22Rv1 (cell line): ENCODE measurements around the gene ATXN1L.

Experiments used
- ZFX ChIP-seq: fragments of 450-650 bp; IDR thresholded peaks from 2 replicates; pipeline ENCODE4 v1.6.1; 2017; ENCODE audit warnings: antibody characterized with exemption, borderline replicate concordance
- TF ChIP-seq, protein P1 (sequence below): fragments of 450-650 bp; IDR thresholded peaks from 2 replicates; pipeline ENCODE4 v1.5.1; 2017; ENCODE audit warnings: mild to moderate bottlenecking

DNA sequence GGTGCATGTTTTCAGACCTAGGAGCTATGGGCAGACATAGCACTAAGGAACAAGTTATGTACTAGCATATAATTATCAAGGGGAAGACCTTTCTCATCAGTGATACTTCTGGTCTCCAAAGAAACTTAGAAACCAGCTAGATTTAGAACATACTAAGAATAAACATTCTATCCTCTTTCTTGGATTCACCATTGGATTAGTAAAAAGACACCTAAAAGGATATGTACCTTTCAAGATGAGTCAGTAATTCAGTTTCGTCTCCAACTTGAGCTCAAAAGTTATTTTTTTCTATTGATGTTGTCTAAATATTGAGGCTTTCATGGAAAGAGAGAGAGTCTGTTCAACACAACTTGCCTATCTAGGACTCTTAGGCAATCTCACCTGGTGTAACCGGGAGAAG, 25.0 kb downstream of the ATXN1L start:
- TF ChIP-seq, protein P1, sequence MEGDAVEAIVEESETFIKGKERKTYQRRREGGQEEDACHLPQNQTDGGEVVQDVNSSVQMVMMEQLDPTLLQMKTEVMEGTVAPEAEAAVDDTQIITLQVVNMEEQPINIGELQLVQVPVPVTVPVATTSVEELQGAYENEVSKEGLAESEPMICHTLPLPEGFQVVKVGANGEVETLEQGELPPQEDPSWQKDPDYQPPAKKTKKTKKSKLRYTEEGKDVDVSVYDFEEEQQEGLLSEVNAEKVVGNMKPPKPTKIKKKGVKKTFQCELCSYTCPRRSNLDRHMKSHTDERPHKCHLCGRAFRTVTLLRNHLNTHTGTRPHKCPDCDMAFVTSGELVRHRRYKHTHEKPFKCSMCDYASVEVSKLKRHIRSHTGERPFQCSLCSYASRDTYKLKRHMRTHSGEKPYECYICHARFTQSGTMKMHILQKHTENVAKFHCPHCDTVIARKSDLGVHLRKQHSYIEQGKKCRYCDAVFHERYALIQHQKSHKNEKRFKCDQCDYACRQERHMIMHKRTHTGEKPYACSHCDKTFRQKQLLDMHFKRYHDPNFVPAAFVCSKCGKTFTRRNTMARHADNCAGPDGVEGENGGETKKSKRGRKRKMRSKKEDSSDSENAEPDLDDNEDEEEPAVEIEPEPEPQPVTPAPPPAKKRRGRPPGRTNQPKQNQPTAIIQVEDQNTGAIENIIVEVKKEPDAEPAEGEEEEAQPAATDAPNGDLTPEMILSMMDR = no peak
- no peak for TF ChIP-seq ZFX
